Stimulated activated CD4-positive, alpha-beta T cell treated with anti-CD3 and anti-CD28 coated beads, Interleukin-4, amount 100 ng/mL, for 1 hour (primary cell): ENCODE measurements around the gene CATSPER3.

Experiments
- DNase-seq: peaks from one replicate; pipeline ENCODE4 v3.0.0-alpha.2; 2020

CATSPER3 gene

DNA sequence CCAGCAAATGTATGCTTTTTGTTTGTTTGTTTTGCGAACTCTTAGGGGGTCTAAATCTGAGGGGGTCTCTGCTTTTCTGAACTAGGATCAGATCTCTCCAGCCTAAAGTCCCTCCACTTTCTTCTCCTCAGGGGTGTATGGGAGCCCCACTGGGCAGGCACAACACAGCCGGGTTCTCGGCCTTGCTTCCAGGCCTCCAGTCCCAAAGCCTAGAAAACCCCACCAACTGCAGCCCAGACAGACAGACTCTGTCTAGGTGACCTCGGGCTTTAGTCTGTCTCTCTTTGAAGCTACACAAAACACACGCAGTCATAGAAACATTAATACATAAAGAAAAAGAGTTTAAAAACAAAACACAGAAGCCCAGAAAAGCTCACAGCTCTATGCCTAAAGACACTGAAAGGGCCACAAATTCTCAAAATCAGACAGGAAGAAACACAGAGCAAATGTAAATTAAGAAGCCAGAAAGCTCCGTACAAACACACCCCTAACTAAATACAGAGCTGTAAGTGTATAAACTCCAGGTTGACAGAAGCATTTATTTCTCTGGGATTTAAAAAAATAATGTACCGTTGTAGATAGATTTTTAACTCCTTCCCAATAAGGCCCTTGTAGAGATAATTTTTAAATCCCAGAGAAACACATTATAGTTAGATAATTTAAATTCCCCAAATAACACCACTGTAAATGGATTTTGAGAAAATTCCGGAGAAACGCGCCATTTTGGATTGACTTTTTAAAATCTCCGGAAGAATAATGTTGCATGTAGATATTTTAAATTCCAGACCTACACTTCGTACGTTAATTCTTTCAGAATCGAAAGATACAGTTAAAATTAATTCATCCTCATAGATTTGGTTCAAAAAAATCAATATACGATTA is 64.3 kb downstream of the CATSPER3 start:
- no peak for DNase-seq

GRCh38 chr5:135032695-135032998 is 64.9 kb downstream of the CATSPER3 start:
- DNase-seq, result no peak

DNA sequence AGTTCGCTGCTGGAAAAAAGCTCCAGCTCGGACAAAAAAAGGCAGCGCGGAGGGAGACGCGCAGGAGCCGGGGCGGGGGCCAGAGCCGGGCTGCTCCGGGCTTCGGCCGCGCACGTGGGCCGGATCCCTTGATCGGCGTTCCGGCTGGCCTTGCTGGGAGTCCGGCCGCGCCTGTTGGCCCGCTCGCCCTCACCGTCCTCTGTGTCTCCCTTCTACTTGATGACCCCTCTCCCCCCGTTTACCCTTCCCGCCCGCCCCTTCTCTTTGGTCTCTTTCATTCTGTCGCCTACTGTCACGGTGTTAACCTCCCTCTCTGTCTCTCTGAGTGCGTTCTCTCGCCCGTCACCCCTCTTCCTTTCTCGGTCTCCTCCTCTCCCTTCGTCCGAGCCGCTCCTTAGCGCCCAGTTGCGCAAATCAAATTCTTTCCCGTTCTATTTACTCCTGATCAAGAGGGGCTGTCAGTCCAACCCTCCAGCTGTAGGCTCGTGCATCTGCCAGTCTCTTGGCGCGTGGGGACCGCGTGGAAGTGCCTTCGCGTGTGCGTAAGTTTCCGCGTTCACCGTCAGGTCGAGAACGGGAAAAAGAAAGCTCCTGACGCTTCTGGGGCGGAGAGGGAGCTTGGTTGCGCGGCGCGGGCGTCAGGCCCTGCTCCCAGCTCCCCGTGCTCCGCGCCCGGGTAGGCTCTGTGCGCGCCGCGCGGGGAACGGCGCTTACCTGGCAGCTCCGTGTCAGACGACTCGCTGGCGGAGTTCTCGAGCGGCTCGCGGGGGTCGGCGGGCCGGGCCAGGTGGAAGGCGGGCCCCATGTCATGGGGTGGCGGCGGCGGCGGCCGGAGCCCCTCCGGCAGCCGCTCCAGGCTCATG is 65.5 kb downstream of the CATSPER3 start:
- DNase-seq, result no peak

DNA sequence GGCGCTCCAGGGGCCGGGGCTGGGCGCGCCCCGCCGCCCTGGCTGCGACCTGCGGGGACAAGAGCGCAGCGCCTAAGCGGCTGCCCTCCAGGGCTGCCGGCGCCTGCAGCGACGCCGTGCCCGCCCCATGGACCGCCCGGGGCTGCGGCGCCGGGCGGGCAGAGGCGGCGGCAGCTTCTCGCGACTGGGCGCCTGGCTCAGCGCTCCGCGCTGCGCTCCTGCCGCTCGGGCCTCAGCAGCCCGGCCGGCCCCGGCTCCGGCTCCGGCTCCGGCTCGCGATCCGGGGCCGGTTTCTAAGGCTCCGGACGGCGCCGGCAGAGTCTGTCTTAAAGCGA is 66.2 kb downstream of the CATSPER3 start, which contains the start of gene PITX1:
Gene PITX1, minus strand, starts transcription at position 328 of the 335 bp plus-strand sequence. CDS start 347 bp downstream, outside the sequence.
- DNase-seq, result no peak

DNA sequence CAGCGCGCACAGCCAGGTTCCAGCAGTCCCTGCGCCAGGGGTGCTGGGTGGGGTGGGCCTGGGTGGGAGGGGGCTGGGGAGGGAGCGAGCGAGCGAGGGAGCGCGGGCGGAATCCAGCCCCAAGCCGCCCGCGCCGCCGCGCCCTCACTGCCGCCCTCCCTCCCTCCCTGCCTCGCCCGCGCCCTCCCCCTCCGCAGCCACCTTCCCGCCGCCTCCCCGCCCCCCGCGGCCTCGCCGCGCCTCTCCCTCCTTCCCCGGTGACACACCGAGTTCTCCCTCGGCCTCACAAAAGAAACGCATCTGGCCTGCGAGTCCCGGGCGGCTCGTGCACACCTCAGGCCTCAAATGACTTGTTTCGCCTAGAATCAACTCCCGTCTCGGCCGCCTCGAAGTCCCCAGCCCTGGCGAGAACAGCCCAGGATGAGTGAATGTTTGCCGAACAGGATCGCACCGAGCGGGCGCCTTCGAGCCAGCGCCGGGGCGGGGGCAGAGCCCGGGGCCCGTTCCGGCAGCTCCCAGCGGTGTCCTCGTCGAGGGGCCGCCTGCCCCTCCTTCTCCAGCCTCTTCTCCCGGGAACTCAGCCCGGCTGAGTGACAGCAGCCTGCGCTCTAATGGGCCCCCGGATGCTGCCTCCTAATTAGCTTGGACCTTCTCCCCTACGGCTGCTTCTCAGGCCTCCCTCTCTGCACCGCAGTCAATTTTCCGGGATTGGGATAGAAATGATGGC is 66.7 kb downstream of the CATSPER3 start:
- peak; percentile 50 for DNase-seq

DNA sequence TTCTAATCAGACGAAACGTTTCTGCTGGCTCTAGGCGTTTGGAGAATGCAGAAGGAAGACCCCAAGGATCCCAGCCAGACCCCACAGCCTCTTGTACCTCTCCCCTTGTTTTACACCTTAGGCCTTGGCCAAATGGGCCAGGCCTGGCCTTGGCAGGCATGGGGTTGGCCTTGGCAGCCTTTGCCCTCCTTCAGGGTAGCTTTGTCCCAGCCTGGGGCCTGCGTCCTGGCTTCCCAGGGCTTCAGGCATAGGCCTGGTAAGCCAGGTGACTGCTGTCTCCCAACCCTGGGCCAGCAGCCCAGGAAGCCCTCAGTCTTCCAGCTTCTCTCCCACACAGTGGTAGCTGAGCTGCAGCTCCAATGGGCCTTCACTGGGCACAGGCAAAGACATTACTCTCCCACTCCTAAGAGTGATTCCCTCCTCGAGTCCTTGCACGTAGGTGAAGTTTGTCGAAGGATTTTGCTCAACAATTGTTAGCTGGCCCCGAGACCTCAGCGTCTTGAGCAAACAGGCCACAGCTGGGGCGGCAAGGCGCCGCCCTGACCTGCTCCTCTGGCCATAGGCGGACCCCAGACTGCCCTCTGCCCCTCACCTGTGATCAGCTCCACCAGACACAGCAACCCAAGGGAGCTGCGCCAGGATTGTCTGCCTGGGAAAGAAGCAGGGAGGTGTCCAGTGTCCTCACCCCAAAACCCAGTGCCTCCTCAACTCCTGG is 67.4 kb downstream of the CATSPER3 start:
- DNase-seq, result no peak

DNA sequence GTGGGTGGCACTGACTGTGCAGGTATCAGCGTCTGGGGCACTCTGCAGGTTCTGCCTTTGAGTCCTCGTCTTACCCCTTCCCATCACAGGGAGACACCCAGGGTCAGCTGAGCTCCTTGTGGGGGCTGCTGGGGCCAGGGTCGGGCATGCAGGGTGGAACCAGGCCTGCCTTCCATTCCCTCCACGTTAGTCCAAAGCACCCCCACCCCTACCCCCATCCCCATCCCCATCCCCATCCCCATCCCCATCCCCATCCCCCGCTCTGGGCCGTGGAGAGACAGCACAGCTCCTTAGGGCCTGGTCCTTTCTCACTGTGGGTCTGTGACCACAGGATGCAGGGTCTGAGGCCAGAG is 67.9 kb downstream of the CATSPER3 start:
- DNase-seq, result no peak

DNA sequence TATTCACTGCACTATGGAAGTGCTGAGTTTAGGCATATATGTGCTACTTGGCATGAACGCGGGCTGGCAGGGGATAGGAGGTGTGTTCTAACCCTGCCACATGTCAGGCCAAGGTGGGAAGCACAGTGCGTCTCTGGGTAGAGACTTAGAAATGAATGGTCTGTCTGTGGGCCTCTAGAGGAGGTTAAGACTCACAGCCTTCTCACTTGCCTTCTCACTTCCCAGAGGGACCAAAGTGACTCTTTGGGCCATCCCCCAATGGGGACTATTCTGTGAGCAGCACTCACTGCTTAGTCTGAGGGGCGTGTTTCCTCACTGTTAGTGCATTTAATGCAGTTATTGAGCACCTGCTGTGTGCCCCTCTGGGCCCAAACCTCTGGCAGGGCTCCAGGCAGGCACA is 68.7 kb downstream of the CATSPER3 start:
- no peak for DNase-seq

DNA sequence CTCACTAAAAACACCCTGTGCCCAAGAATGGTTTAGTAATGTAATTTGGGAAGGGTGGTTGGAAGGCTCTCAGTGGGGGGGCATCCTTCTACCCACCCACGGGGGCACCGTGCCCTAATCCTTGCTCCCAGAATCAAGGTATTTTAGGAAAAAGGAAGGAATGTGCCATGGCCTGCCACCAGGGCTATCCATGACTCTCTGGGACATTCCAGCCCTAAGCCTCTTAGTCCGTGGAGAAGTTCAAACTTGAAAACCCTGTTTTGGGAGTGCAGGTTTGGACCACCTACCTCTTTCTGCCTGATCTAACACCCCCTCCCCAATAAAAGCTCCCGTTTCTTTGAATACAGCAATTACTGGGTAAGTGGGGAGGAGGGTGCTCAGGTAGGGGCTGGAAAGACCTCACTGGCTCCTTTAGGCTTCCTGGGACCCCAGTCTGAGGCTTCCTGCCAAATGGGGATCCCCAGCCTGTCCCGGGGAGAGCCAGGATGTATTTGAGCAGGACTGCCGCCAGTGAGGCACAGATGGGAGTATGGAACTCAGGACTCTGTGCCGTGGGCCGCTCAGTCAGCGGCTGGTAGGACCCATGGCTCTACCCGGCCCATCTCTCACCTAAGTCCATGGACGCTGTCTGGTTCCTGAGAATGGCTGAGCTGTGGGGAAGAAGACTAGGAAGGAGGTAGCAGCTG is 70.0 kb downstream of the CATSPER3 start:
- no peak for DNase-seq

DNA sequence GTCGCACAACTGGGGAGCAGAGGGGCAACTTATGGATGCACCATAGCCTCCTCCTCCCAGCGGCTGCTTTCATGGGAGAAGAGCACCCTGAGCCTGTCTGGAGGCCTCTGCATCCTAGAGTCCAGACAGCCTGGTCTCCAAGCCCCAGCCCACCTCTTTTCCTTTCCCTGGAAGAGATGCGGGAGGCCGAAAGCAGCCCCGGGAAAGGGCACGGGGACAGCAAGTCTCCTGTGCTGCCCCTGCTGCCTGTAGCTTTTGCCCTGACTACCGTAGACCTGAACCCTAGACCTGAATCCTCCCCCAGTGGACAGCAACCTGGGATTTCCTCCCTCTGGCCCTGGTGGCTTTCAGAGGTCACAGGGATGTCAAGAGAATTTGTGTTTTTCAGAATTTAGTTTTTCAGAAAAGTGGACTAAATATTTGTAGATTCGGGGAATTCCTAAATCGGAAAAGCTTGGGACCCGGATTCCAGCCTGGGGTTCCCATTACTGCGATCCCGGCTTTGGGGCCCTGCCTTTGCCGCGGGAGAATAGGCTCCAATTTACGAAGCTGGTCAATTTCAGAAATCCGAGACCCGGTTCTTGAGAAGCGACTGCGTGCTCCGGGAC is 70.6 kb downstream of the CATSPER3 start:
- no peak for DNase-seq

GRCh38 chr5:135038813-135039270 is 71.1 kb downstream of the CATSPER3 start:
- no peak for DNase-seq

- DNase-seq, result no peak
These were observed 71.7 kb downstream of the CATSPER3 start for GRCh38 chr5:135039271-135040033.

- DNase-seq, result no peak
These were observed 72.3 kb downstream of the CATSPER3 start for GRCh38 chr5:135040034-135040332.

- DNase-seq, result no peak
These were observed 72.8 kb downstream of the CATSPER3 start for GRCh38 chr5:135040333-135041144.

DNA sequence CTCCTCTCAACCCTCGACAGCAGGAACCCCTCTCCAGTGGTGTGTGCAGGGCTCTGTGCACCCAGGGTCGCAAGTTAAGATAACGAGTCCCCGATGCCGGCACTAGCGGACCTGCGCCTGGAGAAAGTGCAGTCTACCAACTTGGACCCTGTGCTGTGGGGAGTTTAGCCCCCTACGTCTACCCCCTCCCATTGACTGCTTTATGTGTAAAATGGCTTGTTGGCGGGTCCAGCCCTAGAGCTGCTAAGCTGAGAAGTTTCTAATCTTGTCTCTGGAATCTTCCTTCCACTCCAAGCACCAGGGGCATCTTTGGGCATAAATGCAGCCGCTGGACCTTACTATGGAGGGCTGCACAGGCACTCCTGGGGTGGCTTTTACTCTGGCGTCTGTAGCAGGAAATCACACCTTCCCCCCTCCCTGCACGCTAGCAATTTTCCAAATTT is 73.5 kb downstream of the CATSPER3 start:
- DNase-seq, result no peak

- DNase-seq, result no peak
These were observed 74.0 kb downstream of the CATSPER3 start for GRCh38 chr5:135041726-135042125.

DNA sequence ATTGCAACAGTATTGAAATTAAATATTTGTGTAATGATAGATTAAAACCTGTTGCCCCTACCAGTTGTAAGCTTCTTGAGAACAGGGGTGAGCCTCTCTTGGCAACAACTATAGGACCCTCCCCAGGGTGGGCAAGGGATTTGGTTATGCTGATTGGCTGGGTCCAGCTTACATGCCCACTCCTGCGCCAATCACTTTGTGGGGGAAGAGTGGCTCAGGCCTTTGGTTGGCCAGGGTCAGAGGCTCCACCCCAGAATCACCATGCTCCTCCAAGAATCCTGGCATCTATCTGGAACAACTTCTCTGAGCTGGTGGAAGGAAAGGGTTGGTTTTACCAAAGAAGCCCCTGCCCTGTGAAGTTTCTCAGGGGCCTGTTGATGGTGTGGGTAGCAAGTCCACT is 74.9 kb downstream of the CATSPER3 start:
- no peak for DNase-seq

DNA sequence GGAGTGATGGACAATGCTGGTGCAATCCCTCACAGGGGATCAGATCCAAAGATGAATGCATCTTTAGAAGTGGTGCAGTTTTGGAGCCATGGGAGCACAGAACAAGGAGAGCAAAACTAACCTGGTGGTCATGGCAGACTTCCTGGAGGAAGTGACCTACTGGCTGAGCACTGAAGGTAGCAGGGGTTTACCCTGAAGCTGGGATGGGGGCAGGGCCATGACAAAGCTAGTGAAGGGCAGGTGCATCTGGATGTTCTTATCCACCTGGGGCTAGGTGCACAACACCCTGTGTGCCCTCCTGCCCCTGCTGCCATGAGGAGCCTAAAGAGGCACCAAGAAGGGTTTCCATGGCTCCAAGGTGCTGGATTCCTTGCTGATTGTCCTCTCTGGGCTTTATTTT is 77.8 kb downstream of the CATSPER3 start:
- no peak for DNase-seq

- no peak for DNase-seq
These were observed 79.1 kb downstream of the CATSPER3 start for GRCh38 chr5:135046661-135047346.

- no peak for DNase-seq
These were observed 79.6 kb downstream of the CATSPER3 start for GRCh38 chr5:135047347-135047695.
